ENCODE data around the gene SLC25A13. TPM values are rescaled to one million over a fixed set of nuclear protein-coding genes. Genes with fewer than 3 reads are reported as not detected.

Gene SLC25A13
- total RNA-seq, 1 donor: 19.2 TPM

DNA sequence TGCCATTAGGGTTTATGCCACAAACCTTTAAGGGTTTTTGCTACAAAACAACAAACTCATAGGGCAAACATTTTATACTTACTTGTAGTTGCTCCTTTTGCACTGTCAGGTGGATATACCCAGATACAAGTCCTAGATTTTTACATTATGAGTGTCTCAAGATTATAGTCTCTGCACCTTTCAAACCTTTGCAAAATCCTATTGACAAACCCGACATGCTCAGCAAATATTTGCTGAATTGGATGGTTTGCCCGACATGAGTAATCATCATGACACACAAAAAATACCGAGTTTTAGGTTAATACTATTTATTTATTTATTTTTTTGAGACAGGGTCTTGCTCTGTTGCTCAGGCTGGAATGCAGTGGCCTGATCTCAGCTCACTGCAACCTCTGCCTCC is 117.3 kb downstream of the SLC25A13 start:
- H3K9me3 ChIP-seq (ENCODE audit: low read depth, low read length): no peaks in the 10 kb centered on the region
- H2AFZ ChIP-seq (ENCODE audit: low read length): no peak overlapping the region
- no peaks in the 10 kb centered on the region for H3K27me3 ChIP-seq (ENCODE audit: insufficient read depth, low read length)
- no peak overlapping the region for H3K4me2 ChIP-seq (ENCODE audit: insufficient read depth, low read length)
- H3K79me2 ChIP-seq (ENCODE audit: insufficient read depth, low read length): no peaks in the 10 kb centered on the region
- peaks cover 5% of the 10 kb centered on the region for H3K36me3 ChIP-seq (ENCODE audit: insufficient read depth, low read length)
- no peak for DNase-seq (ENCODE audit: insufficient read length, low spot score, missing footprints)
- H3K4me3 ChIP-seq (ENCODE audit: insufficient read depth, low read length): no peak overlapping the region
- TF ChIP-seq, protein P1, sequence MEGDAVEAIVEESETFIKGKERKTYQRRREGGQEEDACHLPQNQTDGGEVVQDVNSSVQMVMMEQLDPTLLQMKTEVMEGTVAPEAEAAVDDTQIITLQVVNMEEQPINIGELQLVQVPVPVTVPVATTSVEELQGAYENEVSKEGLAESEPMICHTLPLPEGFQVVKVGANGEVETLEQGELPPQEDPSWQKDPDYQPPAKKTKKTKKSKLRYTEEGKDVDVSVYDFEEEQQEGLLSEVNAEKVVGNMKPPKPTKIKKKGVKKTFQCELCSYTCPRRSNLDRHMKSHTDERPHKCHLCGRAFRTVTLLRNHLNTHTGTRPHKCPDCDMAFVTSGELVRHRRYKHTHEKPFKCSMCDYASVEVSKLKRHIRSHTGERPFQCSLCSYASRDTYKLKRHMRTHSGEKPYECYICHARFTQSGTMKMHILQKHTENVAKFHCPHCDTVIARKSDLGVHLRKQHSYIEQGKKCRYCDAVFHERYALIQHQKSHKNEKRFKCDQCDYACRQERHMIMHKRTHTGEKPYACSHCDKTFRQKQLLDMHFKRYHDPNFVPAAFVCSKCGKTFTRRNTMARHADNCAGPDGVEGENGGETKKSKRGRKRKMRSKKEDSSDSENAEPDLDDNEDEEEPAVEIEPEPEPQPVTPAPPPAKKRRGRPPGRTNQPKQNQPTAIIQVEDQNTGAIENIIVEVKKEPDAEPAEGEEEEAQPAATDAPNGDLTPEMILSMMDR (IDR thresholded peaks at IDR 0.05; ENCODE audit: extremely low read depth, low read depth, low read length): no peak
- H3K4me1 ChIP-seq (ENCODE audit: insufficient read depth, low read length): no peaks in the 10 kb centered on the region
- no peaks in the 10 kb centered on the region for H4K20me1 ChIP-seq (ENCODE audit: insufficient read depth, low read length)
- no peak overlapping the region for H3K27ac ChIP-seq (ENCODE audit: low read depth, low read length)

DNA sequence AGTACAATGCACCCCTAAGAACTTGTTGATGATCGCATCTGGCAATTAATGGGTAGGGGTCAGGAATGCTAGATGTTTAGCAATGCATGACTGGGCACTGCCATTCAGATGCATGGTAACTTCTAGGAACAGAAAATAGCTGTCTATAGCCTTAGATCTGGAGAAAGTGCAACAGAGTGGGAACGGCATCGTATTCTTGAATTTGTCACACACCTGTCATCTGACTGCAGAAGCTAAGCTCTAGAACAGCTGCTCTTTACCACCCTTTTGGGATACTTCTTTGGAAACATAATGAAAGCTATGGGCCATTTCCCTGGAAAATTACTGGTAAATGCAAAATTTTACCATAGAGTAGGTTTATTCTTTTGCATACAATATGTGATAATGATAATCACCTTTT is 118.1 kb downstream of the SLC25A13 start:
- Histone ChIP-seq H3K4me2 (ENCODE audit: insufficient read depth, low read length) (no peak overlapping the region), H2AFZ (ENCODE audit: low read length) (no peak overlapping the region), H3K4me3 (ENCODE audit: insufficient read depth, low read length) (no peak overlapping the region), H3K27ac (ENCODE audit: low read depth, low read length) (no peak overlapping the region), H3K36me3 (ENCODE audit: insufficient read depth, low read length) (peaks cover 5% of the 10 kb centered on the region), H3K4me1 (ENCODE audit: insufficient read depth, low read length) (peaks cover 2% of the 10 kb centered on the region), H3K79me2 (ENCODE audit: insufficient read depth, low read length) (no peaks in the 10 kb centered on the region), H3K9me3 (ENCODE audit: low read depth, low read length) (no peaks in the 10 kb centered on the region), H3K27me3 (ENCODE audit: insufficient read depth, low read length) (no peaks in the 10 kb centered on the region), H4K20me1 (ENCODE audit: insufficient read depth, low read length) (no peaks in the 10 kb centered on the region)
- DNase-seq (ENCODE audit: insufficient read length, low spot score, missing footprints): no peak
- TF ChIP-seq, protein P1 (IDR thresholded peaks at IDR 0.05; ENCODE audit: extremely low read depth, low read depth, low read length): no peak

DNA sequence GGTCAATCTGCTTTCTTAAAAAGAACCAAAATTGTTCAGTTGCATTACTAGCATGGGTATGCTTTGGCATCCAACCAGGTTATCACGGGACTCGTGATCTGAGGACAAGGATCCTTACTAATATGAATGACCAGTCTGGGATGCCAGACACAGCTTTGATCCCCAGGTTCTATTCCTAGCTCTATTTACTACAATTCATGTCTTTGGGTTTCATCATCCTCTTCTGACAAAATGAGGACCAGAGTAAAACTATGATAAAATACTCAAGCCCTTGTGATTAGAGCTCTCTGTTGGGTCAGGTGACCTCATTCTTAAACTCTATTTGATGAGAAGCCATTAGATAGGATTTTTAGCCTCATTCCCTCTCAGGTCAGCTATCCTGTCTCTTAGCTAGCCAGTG is 119.8 kb downstream of the SLC25A13 start:
- Histone ChIP-seq H3K9me3 (ENCODE audit: low read depth, low read length) (no peaks in the 10 kb centered on the region), H3K4me3 (ENCODE audit: insufficient read depth, low read length) (no peak overlapping the region), H3K79me2 (ENCODE audit: insufficient read depth, low read length) (no peaks in the 10 kb centered on the region), H2AFZ (ENCODE audit: low read length) (no peak overlapping the region), H3K27me3 (ENCODE audit: insufficient read depth, low read length) (no peaks in the 10 kb centered on the region), H3K4me1 (ENCODE audit: insufficient read depth, low read length) (peaks cover 2% of the 10 kb centered on the region), H3K36me3 (ENCODE audit: insufficient read depth, low read length) (peaks cover 3% of the 10 kb centered on the region), H4K20me1 (ENCODE audit: insufficient read depth, low read length) (no peaks in the 10 kb centered on the region), H3K27ac (ENCODE audit: low read depth, low read length) (no peak overlapping the region), H3K4me2 (ENCODE audit: insufficient read depth, low read length) (no peak overlapping the region)
- DNase-seq (ENCODE audit: insufficient read length, low spot score, missing footprints): no peak
- TF ChIP-seq, protein P1 (IDR thresholded peaks at IDR 0.05; ENCODE audit: extremely low read depth, low read depth, low read length): no peak

DNA sequence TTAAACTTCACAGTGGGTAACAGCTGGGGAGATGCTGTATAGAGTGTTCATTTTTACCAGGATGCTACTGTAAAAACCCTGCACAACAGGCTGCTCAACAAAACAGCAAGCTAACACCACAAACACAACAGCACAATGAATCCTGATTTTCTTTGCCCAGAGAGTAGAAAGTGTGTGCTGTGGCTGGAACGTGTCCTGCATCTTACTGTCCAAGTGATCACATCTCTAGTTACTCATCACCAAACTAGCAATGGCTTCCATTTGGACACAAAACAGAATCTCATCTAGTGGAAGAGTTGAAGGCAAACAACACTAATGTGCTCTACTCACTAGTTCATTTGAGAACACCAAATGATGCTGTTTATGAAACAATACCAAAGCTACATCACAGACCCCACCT is 121.2 kb downstream of the SLC25A13 start:
- TF ChIP-seq, protein P1 (IDR thresholded peaks at IDR 0.05; ENCODE audit: extremely low read depth, low read depth, low read length): no peak
- no peak overlapping the region for H3K27ac ChIP-seq (ENCODE audit: low read depth, low read length)
- H3K79me2 ChIP-seq (ENCODE audit: insufficient read depth, low read length): no peaks in the 10 kb centered on the region
- no peak for DNase-seq (ENCODE audit: insufficient read length, low spot score, missing footprints)
- H3K36me3 ChIP-seq (ENCODE audit: insufficient read depth, low read length): no peaks in the 10 kb centered on the region
- no peaks in the 10 kb centered on the region for H4K20me1 ChIP-seq (ENCODE audit: insufficient read depth, low read length)
- no peaks in the 10 kb centered on the region for H3K27me3 ChIP-seq (ENCODE audit: insufficient read depth, low read length)
- no peak overlapping the region for H3K4me2 ChIP-seq (ENCODE audit: insufficient read depth, low read length)
- no peak overlapping the region for H2AFZ ChIP-seq (ENCODE audit: low read length)
- H3K9me3 ChIP-seq (ENCODE audit: low read depth, low read length): no peaks in the 10 kb centered on the region
- H3K4me1 ChIP-seq (ENCODE audit: insufficient read depth, low read length): peaks cover 2% of the 10 kb centered on the region
- H3K4me3 ChIP-seq (ENCODE audit: insufficient read depth, low read length): no peak overlapping the region

Measured in osteoblast (primary cell).